RWPE2 (cell line): ENCODE measurements around the gene OTUD5.

Experiments
- ATAC-seq: fragments of 200-7000 bp; cut with Tn5 transposase; 3 replicates; pipeline ENCODE4 v1.9.1; 2021; ENCODE audit warnings: low read depth
- DNase-seq: peaks from one replicate; pipeline ENCODE4 v3.0.0-alpha.2; 2020; ENCODE audit warnings: low spot score
- H3K27ac ChIP-seq: fragments of 450-650 bp; 2 replicates; pipeline ENCODE4 v1.5.1; 2017; ENCODE audit warnings: mild to moderate bottlenecking; ENCODE audit not compliant: poor library complexity, severe bottlenecking
- H3K27me3 ChIP-seq: fragments of 250-450 bp; sonication (Bioruptor Pico); 2 replicates; pipeline ENCODE4 v1.5.1; 2021; ENCODE audit warnings: mild to moderate bottlenecking, moderate library complexity; ENCODE audit not compliant: insufficient read depth, poor library complexity, severe bottlenecking
- H3K36me3 ChIP-seq: fragments of 250-450 bp; sonication (Bioruptor Pico); 2 replicates; pipeline ENCODE4 v1.5.1; 2020; ENCODE audit warnings: low read depth, mild to moderate bottlenecking, moderate library complexity
- H3K4me1 ChIP-seq: fragments of 250-450 bp; sonication (Bioruptor Pico); 2 replicates; pipeline ENCODE4 v1.5.1; 2021; ENCODE audit warnings: mild to moderate bottlenecking, moderate library complexity; ENCODE audit not compliant: insufficient read depth, poor library complexity, severe bottlenecking
- H3K4me3 ChIP-seq: fragments of 250-450 bp; sonication (Bioruptor Pico); 2 replicates; pipeline ENCODE4 v1.5.1; 2021; ENCODE audit warnings: mild to moderate bottlenecking, moderate library complexity; ENCODE audit not compliant: severe bottlenecking
- H3K9me3 ChIP-seq: fragments of 250-450 bp; sonication (Bioruptor Pico); 2 replicates; pipeline ENCODE4 v1.5.1; 2021; ENCODE audit warnings: mild to moderate bottlenecking, moderate library complexity; ENCODE audit not compliant: severe bottlenecking
- CTCF ChIP-seq: fragments of 450-650 bp; IDR thresholded peaks from one replicate; pipeline ENCODE4 v1.5.1; 2017; ENCODE audit warnings: mild to moderate bottlenecking, moderate library complexity; ENCODE audit not compliant: poor library complexity, severe bottlenecking

Gene OTUD5

GRCh38 chrX:48919947-48920717, 37.3 kb downstream of the OTUD5 start:
- DNase-seq (no peak), ATAC-seq (no peak)
- H3K36me3 ChIP-seq, result peaks cover 14% of the 10 kb centered on the region
- H3K27ac ChIP-seq, result peak overlapping the region; percentile 53
- H3K9me3 ChIP-seq, result no peaks in the 10 kb centered on the region
- TF ChIP-seq CTCF, result no peak
- peaks cover 3% of the 10 kb centered on the region for H3K4me1 ChIP-seq
- no peaks in the 10 kb centered on the region for H3K27me3 ChIP-seq
- H3K4me3 ChIP-seq, result no peak overlapping the region

- Histone ChIP-seq H3K4me3 (peak overlapping the region; percentile 76), H3K27ac (peak overlapping the region; percentile 53), H3K9me3 (no peaks in the 10 kb centered on the region), H3K4me1 (peaks cover 3% of the 10 kb centered on the region), H3K36me3 (peaks cover 21% of the 10 kb centered on the region), H3K27me3 (no peaks in the 10 kb centered on the region)
- TF ChIP-seq CTCF, result no peak
- DNase-seq (no peak), ATAC-seq (peak; percentile 17)
Measured at GRCh38 chrX:48919360-48919841, 38.0 kb downstream of the OTUD5 start.

GRCh38 chrX:48918643-48919340, 38.6 kb downstream of the OTUD5 start, which contains the start of gene PIM2:
Gene PIM2, minus strand, starts transcription at chrX:48919024. Its CDS starts 190 bp downstream, at chrX:48918834.
- H3K9me3 ChIP-seq, result no peaks in the 10 kb centered on the region
- peak within 1 kb of the TSS; percentile 53 for H3K27ac ChIP-seq
- ATAC-seq, result peak; percentile 82
- H3K4me3 ChIP-seq, result peak within 1 kb of the TSS; percentile 76
- DNase-seq, result peak; percentile 90
- peaks cover 21% of the 10 kb centered on the region for H3K36me3 ChIP-seq
- no peak for TF ChIP-seq CTCF
- H3K4me1 ChIP-seq, result peaks cover 3% of the 10 kb centered on the region
- no peaks in the 10 kb centered on the region for H3K27me3 ChIP-seq

GRCh38 chrX:48918301-48918642, 39.1 kb downstream of the OTUD5 start:
- Histone ChIP-seq H3K36me3 (peaks cover 21% of the 10 kb centered on the region), H3K4me1 (peaks cover 3% of the 10 kb centered on the region), H3K9me3 (no peaks in the 10 kb centered on the region), H3K4me3 (peak overlapping the region; percentile 76), H3K27me3 (no peaks in the 10 kb centered on the region), H3K27ac (peak overlapping the region; percentile 53)
- ATAC-seq (no peak), DNase-seq (no peak)
- TF ChIP-seq CTCF, result no peak
